HEK293 (cell line): ENCODE results near the gene RPL31.

Experiments
- CTCF ChIA-PET: fragments of 350-600 bp; formaldehyde crosslinking; extraction: SDS; loops from one replicate; lab custom pipeline; 2021; ENCODE audit warnings: antibody characterized with exemption; lab: Yijun Ruan, JAX
- POLR2A ChIA-PET: fragments of 300-600 bp; formaldehyde crosslinking; extraction: SDS; loops from one replicate; lab custom pipeline; 2020; ENCODE audit warnings: antibody characterized with exemption, inconsistent platforms; lab: Yijun Ruan, JAX
- H3K27ac ChIP-seq: fragments of 200-500 bp; sonication (Bioruptor generic); 2 replicates; pipeline ENCODE4 v1.5.1; 2014; ENCODE audit warnings: low read depth, low read length, control low read depth, inconsistent platforms; ENCODE audit errors: extremely low read depth
- H3K36me3 ChIP-seq, 2 experiments: fragments of 200-500 bp in 1 of 2; sonication (Bioruptor generic) in 1 of 2; 1 replicate in 1 of 2; 2 replicates in 1 of 2; pipeline ENCODE4 v1.5.1; 2014 to 2017; ENCODE audit warnings: inconsistent platforms in 2 of 2, low read length in 2 of 2; ENCODE audit not compliant: control insufficient read depth in 2 of 2, insufficient read depth in 1 of 2
- H3K4me1 ChIP-seq: fragments of 200-500 bp; sonication (Bioruptor generic); 2 replicates; pipeline ENCODE4 v1.5.1; 2014; ENCODE audit warnings: mild to moderate bottlenecking, low read length, inconsistent platforms; ENCODE audit not compliant: control insufficient read depth, insufficient read depth
- H3K4me3 ChIP-seq: 2 replicates; pipeline ENCODE4 v1.5.1; 2011; ENCODE audit warnings: low read depth, mild to moderate bottlenecking, control low read depth, low read length, moderate library complexity
- H3K9me3 ChIP-seq: fragments of 200-500 bp; sonication (Bioruptor generic); 2 replicates; pipeline ENCODE4 v1.5.1; 2014; ENCODE audit warnings: low read depth, low read length, inconsistent platforms; ENCODE audit not compliant: control insufficient read depth, insufficient read depth
- BCL11B ChIP-seq: fragments of 450-650 bp; formaldehyde crosslinking; IDR thresholded peaks from 2 replicates; pipeline ENCODE4 v1.5.1; 2016; ENCODE audit warnings: low read depth, missing biosample characterization, missing genetic modification characterization
- CTCF ChIP-seq: fragments of 450-650 bp; formaldehyde crosslinking; IDR thresholded peaks from 2 replicates; pipeline ENCODE4 v1.5.1; 2016; ENCODE audit warnings: missing biosample characterization, missing genetic modification characterization
- HOXC10 ChIP-seq: sonication (generic); formaldehyde crosslinking; IDR thresholded peaks from 2 replicates; pipeline ENCODE4 v1.8.1; 2023; ENCODE audit warnings: mild to moderate bottlenecking, missing genetic modification reagents
- KLF10 ChIP-seq: fragments of 450-650 bp; IDR thresholded peaks from 2 replicates; pipeline ENCODE4 v1.5.1; 2018; ENCODE audit warnings: missing biosample characterization, mild to moderate bottlenecking, missing genetic modification characterization
- KLF17 ChIP-seq: fragments of 450-650 bp; formaldehyde crosslinking; IDR thresholded peaks from 2 replicates; pipeline ENCODE4 v1.5.1; 2016; ENCODE audit warnings: missing biosample characterization, missing genetic modification characterization
- SCRT1 ChIP-seq: fragments of 450-650 bp; formaldehyde crosslinking; IDR thresholded peaks from 2 replicates; pipeline ENCODE4 v1.5.1; 2016; ENCODE audit warnings: missing biosample characterization, missing genetic modification characterization, borderline replicate concordance
- WT1 ChIP-seq: fragments of 450-650 bp; formaldehyde crosslinking; IDR thresholded peaks from 2 replicates; pipeline ENCODE4 v1.5.1; 2016; ENCODE audit warnings: missing biosample characterization, missing genetic modification characterization
- ZFHX2 ChIP-seq: fragments of 450-650 bp; formaldehyde crosslinking; conservative IDR thresholded peaks from 2 replicates; pipeline ENCODE4 v1.5.1; 2016; ENCODE audit warnings: missing biosample characterization, missing genetic modification characterization
- ZNF114 ChIP-seq: fragments of 450-650 bp; formaldehyde crosslinking; IDR thresholded peaks from 2 replicates; pipeline ENCODE4 v1.5.0; 2017; ENCODE audit warnings: missing biosample characterization, missing genetic modification characterization
- ZNF140 ChIP-seq: fragments of 450-650 bp; formaldehyde crosslinking; IDR thresholded peaks from 2 replicates; pipeline ENCODE4 v1.5.1; 2016; ENCODE audit warnings: missing biosample characterization, missing genetic modification characterization
- ZNF202 ChIP-seq: fragments of 450-650 bp; formaldehyde crosslinking; IDR thresholded peaks from 2 replicates; pipeline ENCODE4 v1.5.1; 2016; ENCODE audit warnings: missing biosample characterization, missing genetic modification characterization, borderline replicate concordance
- ZNF223 ChIP-seq: fragments of 450-650 bp; formaldehyde crosslinking; IDR thresholded peaks from 2 replicates; pipeline ENCODE4 v1.5.1; 2016; ENCODE audit warnings: missing biosample characterization, missing genetic modification characterization
- ZNF398 ChIP-seq: fragments of 450-650 bp; formaldehyde crosslinking; IDR thresholded peaks from 2 replicates; pipeline ENCODE4 v1.5.1; 2017; ENCODE audit warnings: missing biosample characterization, missing genetic modification characterization
- ZNF580 ChIP-seq: fragments of 450-650 bp; formaldehyde crosslinking; IDR thresholded peaks from 2 replicates; pipeline ENCODE4 v1.5.1; 2016; ENCODE audit warnings: missing biosample characterization, missing genetic modification characterization
- ZNF791 ChIP-seq: fragments of 450-650 bp; formaldehyde crosslinking; IDR thresholded peaks from 2 replicates; pipeline ENCODE4 v1.5.1; 2016; ENCODE audit warnings: missing biosample characterization, missing genetic modification characterization
- ZSCAN18 ChIP-seq: fragments of 450-650 bp; formaldehyde crosslinking; IDR thresholded peaks from 2 replicates; pipeline ENCODE4 v1.5.1; 2016; ENCODE audit warnings: missing biosample characterization, missing genetic modification characterization

RPL31 gene

GRCh38 chr2:101018934-101019333 lies 16.8 kb downstream of the RPL31 start:
- ChIA-PET CTCF (no interaction called here), POLR2A (no interaction called here)
- no peaks in the 10 kb centered on the region for H3K9me3 ChIP-seq
- H3K4me1 ChIP-seq = no peaks in the 10 kb centered on the region
- no peak overlapping the region for H3K4me3 ChIP-seq
- peaks cover 11 to 61% of the 10 kb centered on the region in 2 experiments for H3K36me3 ChIP-seq
- TF ChIP-seq CTCF (tag by site-specific recombination) (no peak), SCRT1 (tag by site-specific recombination) (no peak), ZNF140 (tag by site-specific recombination) (no peak), KLF17 (tag by site-specific recombination) (no peak), ZNF398 (tag by site-specific recombination) (no peak), BCL11B (tag by site-specific recombination) (no peak), ZFHX2 (tag by site-specific recombination) (no peak), ZNF791 (tag by site-specific recombination) (no peak)
- TF ChIP-seq, all 188 proteins: peak for 0
- H3K27ac ChIP-seq = no peak overlapping the region

- POLR2A ChIA-PET = no interaction called here
- Histone ChIP-seq H3K9me3 (no peaks in the 10 kb centered on the region), H3K36me3 (peaks cover 14 to 56% of the 10 kb centered on the region in 2 experiments), H3K4me1 (no peaks in the 10 kb centered on the region), H3K27ac (no peak overlapping the region), H3K4me3 (no peak overlapping the region)
- TF ChIP-seq ZNF114 (tag by site-specific recombination) = no peak
- no peak for TF ChIP-seq KLF10
- TF ChIP-seq SCRT1 (tag by site-specific recombination) = no peak
- no peak for TF ChIP-seq WT1 (tag by site-specific recombination)
- no peak for TF ChIP-seq ZNF223 (tag by site-specific recombination)
- TF ChIP-seq ZNF202 (tag by site-specific recombination) = no peak
- no peak for TF ChIP-seq ZSCAN18 (tag by site-specific recombination)
- TF ChIP-seq ZNF580 = no peak
- no peak for TF ChIP-seq HOXC10 (CRISPR knock-in tag)
- CTCF ChIA-PET = interaction anchor here (0.6 to 1.9 kb wide), 6 partner anchors 9 to 415 kb away, joined by 3 to 4 read pairs (median 4); no protein-coding TSS in a partner anchor
Observed at GRCh38 chr2:101022221-101022620, 20.1 kb downstream of the RPL31 start.
